GM12874 (cell line): Measurements from ENCODE around the gene IQCC.

ENCODE experiments used
- TF ChIP-seq, protein P1 (sequence below): IDR thresholded peaks from 2 replicates; pipeline ENCODE4 v1.5.1; 2011; ENCODE audit warnings: low read depth, mild to moderate bottlenecking, control low read depth, low read length, moderate library complexity; ENCODE audit not compliant: insufficient read depth

The IQCC gene

DNA sequence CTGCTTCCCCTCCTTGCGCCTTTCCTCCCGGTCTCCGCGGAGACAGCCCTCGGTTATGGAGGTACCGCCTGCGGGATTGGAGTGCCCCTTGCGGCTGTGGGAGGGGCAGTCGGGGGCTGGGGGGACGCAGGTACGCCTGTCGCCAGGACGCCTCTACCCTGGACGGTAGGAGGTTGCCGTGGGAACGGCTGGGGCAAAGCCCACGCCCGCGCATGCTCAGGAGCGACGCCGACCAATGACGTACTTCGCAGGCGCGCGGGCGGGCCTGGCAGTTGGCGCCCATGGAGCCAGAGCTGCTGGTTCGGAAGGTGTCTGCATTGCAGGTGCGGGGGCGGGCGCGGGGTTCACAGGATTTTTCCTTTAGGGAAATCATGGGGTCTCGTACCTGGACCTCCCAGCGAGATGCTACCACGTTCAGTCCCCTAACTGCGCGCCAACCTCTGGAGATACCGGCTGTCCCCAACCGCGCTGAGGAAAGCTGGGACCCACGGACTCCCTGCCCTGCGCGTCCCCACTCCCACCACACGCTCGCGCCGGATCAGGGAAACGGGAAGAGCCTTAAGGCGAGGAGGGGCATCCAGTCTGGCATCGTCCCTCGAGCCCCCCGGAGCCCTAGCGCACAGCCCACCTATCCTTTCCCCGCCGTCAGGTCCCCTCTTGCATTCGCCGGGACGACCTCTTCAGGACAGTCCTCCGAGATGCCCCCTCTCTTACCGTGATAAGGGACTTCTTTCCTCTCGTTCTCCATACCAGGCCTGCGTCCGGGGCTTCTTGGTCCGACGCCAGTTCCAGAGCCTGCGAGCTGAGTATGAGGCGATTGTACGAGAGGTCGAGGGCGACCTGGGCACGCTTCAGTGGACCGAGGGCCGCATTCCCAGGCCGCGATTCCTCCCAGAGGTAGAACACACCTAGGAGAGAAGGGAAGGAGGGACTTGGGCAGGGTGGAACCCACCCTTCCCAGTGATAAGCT lies at the start of gene IQCC:
TSS of gene IQCC (plus strand) at position 271 of the 970 bp plus-strand sequence. CDS start at position 282, 11 bp downstream.
- TF ChIP-seq, protein P1, sequence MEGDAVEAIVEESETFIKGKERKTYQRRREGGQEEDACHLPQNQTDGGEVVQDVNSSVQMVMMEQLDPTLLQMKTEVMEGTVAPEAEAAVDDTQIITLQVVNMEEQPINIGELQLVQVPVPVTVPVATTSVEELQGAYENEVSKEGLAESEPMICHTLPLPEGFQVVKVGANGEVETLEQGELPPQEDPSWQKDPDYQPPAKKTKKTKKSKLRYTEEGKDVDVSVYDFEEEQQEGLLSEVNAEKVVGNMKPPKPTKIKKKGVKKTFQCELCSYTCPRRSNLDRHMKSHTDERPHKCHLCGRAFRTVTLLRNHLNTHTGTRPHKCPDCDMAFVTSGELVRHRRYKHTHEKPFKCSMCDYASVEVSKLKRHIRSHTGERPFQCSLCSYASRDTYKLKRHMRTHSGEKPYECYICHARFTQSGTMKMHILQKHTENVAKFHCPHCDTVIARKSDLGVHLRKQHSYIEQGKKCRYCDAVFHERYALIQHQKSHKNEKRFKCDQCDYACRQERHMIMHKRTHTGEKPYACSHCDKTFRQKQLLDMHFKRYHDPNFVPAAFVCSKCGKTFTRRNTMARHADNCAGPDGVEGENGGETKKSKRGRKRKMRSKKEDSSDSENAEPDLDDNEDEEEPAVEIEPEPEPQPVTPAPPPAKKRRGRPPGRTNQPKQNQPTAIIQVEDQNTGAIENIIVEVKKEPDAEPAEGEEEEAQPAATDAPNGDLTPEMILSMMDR = no peak

DNA sequence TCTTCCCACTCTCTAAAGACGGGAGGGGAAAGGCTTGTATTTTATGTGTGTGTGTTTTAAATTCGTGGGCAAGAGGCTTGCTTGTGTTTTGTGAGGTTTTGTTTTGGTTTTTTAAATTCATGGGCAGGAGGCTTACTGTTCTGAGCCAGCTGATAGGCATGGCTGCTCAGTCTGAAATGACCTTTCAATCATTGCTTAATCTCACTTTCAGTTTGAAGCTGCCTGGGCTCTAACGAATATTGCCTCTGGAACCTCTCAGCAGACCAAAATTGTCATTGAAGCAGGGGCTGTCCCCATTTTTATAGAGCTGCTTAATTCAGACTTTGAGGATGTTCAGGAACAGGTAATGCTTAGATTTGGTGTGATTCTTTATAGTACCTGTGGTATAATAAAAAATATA lies 46.3 kb upstream of the IQCC start:
- TF ChIP-seq, protein P1 = no peak

DNA sequence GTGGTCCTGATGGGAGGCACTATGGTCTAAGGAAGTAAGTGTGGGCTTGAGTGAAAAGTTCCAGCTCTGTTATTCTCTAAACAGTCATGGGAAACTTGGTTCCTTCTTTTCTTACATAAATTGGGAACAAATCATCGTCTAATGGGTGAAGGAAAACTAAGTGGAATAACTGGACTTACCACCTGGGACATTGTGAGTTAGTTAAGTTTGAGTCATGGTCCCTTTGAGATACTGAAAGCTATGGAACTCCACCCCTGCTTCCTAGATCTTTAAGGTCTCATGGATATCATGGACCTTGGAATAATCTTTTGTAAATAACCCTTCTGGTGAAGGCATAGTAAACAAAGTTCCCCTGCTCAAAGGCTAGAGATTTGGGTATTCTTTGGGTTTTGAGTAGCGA lies 42.1 kb upstream of the IQCC start:
- TF ChIP-seq, protein P1 = no peak

DNA sequence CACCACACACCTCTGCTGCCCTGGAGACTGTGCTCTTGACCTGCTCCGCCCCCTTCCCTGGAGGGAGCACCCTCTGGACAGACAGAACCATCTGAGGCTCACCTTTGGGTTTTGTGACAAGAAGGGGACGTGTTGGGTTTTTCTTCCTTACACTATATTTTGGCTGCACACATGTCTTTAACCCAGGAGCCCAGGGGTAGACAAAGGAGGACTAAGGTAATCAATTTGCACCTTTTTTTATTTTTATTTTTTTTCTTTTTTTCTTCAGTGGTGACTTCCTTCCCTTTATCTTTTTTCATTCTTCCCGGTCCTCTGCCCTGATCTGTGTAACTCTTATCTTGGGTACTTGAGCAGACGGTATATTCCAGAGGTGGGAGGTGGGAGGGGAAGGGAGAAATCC lies 34.5 kb upstream of the IQCC start:
- TF ChIP-seq, protein P1 = no peak

DNA sequence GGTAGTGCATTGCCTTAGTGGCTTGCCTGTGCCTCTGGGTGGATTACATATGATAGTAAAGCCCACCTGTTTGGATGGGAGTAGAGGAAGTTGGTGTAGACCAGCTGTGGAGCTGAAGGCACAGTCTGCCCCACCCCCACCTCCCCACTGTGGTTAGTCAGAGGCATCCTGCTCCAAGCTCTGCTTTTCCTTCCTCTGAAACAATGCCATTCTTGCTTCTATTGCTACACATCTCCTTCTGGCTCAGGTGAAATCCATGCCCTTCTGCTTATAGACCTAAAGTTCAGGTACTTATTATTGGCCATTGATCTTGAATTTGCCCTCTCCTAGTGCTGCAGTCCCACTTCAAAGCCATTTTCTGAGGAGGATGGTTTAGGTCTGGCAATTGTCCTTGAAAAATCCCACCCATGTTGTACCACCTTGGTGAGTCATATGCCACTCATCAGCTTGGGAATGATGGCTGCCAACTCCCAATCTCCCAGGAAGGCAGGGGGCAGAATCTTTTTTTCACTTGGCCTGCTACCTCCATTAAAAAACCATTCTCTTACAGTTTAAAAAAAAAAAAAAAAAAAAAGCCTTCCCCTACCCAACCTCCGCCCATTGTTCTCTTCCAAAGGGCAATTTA lies 32.7 kb upstream of the IQCC start:
- TF ChIP-seq, protein P1 = no peak

DNA sequence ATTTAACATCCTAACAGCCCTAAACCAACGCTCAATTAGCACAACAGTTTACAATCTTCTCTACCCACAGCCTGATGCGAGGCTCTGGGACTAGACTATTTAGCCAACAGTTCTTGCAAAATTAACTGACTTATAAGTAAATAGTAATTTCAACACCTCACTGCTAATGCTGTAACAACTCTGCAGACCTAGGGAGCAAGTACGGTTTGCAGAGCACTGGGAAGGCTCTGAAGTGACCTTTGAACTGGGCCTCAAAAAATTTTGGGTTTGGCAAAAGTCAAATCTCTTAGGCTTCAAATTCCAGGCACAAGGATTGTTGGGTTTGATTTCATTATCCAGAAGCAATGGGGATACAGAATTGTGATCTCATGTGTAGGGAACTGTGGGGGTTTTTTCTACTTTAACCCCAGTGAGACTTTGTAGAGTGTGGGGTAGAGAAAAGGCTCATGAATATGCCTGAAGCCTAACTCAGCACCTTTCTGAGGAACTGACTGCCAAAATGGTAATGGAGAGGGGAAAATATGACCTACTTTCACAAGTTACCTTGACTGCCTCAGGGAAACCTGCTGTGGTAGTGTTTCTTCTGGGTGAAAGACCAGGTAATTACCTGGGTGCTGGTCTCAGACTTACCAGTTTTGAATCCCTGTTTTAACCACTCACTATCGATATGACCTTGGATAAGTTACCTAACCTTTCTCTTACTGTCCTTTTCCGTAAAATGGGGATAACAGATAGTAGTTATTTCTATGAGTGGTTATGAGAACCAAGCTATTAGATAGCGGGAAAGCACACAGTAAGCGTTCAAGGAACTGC lies 26.9 kb upstream of the IQCC start:
- TF ChIP-seq, protein P1 = no peak

DNA sequence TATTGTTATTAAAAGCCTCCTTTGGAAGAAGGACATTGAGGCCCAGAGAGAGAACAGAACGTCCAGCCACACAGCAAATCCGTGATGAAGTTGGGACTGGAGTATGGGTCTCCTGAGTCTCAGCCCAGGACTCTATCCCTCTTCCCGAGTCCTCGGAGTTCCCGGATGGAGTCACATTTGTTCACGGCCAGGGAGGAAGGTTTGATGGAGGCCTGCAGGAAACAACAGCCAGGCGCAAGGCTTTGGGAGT lies 26.4 kb upstream of the IQCC start:
- TF ChIP-seq, protein P1 = no peak
